NCI-H2196 treated with DMSO at 0.1 percent for 48 hours (cell line): Measurements from ENCODE around the gene HPCA.

Experiments
- DNase-seq: peaks from one replicate; lab custom pipeline; 2025; ENCODE audit not compliant: unreplicated experiment; lab: John Stamatoyannopoulos, UW

Gene HPCA

GRCh38 chr1:32886004-32886827, at the start of gene HPCA:
TSS of gene HPCA (plus strand) at chr1:32886491. CDS start at chr1:32888899, 2,408 bp downstream.
- no peak for DNase-seq

- no peak for DNase-seq
Measured at GRCh38 chr1:32848354-32849063, 37.8 kb upstream of the HPCA start.

DNA sequence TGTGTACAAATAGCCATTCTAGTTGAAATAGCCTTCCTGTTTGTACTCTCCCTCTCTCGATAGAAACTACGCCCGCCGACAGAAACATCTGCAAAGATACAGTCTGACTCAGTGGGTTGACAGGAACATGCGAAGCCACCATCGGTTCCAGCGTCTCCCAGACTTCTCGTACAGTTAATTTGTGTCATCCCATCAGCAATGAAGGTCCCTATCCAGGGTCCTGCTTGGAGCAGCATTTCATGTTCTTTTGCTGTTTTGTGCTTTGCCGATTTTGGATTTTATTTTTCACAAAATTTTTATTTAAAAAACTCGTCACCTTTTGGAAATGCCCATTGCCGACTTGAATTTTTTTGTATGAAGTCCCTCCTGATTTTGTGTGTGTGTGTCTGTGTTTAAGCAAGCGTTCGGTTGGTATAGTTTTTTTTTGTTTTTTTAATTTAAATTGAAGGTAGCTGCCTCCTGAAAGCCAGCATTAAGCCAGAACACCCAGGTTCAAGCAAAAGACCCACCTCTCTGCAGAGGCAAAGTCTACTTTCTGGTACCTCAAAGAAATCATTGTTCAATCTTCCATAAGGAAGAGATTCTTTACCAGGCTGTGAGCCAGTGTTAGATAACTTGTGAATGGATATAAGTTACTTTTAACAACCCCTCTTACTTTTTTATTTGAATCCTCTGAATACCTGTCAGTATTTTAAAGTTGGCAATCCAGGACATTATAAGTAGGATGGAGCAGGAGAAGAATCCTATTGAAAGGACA, 30.3 kb upstream of the HPCA start:
- no peak for DNase-seq

DNA sequence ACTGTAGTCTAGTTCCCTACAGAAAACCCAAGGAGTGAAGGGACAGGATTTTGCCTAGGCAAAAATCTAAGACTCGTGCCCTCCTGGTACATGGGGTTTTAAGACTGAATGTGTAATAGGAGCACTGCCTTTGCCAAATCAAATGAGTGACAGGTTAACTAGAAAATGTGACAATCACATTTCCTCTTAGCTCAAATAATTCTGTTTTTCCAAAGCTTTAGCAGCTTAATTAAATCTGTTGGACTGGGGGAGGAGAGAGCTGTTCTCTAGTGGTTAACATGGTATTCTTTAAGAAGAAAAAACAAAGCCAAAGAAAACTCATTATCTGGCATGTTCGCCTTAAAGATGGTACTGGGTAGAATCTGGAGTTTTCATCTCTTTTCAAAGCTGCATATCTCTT, 28.2 kb upstream of the HPCA start:
- no peak for DNase-seq

GRCh38 chr1:32858791-32859190, 27.5 kb upstream of the HPCA start:
- DNase-seq, result no peak

DNA sequence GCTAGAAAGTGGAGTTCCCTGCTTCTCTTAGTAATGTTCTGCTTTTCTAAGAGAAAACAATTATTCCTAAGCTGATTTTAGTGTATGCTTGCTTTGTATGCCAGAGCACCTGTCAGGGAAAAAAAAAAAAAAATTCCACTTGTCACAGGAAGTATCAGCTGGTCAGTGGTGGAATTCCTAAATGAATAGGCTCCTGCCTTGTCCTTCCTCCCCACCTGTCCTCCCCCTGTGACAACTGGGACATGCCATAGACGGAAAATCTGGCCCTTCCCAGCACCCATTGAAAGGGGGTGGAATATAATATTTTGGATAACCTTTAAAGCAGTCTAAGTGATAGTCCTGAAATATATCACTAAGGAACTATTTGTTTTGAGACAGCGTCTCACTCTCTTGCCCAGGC, 26.4 kb upstream of the HPCA start:
- DNase-seq, result no peak

- no peak for DNase-seq
Measured at GRCh38 chr1:32860566-32860965, 25.7 kb upstream of the HPCA start.

DNA sequence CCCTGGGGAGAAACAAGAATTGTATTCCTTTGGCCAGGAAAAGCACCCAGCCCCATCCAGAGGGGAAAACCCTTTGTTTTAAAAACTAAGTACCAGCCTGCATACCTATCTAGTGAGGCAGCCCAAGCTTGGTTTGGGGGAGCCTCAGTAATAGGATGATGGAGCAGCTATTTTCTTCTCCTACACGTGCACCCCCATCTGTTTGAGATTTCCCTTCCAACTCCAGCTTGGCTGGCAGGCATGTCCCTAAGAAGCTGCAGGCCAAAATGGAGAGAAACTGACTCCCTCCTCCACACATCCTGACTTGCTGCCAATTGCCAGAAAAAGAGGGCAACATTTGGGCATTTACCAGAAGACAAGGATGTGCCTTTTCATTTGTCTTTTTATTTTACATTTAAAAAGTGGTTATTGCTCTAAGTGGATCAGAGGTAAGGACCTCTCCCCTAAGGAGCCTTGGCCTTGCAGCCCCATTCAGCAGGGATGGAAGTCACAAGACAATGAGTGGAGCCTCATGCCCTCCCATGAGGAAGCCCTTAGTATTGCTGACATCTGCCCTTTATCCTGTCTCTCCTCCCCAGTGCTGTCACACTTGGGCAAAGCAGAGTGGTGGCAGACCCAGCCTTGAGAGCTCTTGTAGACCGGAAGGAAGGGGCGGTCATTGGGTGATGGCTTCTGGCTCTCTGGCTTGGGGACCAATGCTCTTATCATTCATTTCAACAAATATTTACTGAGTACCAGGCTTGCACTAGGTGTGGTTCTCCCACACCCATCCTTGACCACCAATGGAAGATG, 24.2 kb upstream of the HPCA start:
- DNase-seq, result no peak

GRCh38 chr1:32863218-32863880, 22.9 kb upstream of the HPCA start:
- DNase-seq, result no peak

DNA sequence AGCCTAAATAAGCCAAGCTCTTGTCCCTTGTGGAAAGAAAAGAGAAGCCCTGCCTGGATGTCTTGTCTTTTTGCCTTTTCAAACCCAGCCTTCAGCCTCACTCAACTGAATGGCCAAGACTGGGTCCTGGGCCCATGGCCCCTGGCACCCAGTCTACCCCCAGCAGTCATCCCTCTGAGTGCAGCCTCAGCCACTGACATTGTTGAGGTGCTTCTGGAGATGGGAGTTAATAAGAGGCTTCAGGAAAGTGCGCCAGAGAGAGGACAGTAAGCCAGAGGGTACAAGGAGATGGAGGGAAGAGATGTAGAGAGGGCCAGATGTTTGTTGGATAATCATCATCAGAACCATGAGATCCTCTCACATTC, 22.4 kb upstream of the HPCA start:
- no peak for DNase-seq

GRCh38 chr1:32864375-32865019, 21.8 kb upstream of the HPCA start:
- no peak for DNase-seq

DNA sequence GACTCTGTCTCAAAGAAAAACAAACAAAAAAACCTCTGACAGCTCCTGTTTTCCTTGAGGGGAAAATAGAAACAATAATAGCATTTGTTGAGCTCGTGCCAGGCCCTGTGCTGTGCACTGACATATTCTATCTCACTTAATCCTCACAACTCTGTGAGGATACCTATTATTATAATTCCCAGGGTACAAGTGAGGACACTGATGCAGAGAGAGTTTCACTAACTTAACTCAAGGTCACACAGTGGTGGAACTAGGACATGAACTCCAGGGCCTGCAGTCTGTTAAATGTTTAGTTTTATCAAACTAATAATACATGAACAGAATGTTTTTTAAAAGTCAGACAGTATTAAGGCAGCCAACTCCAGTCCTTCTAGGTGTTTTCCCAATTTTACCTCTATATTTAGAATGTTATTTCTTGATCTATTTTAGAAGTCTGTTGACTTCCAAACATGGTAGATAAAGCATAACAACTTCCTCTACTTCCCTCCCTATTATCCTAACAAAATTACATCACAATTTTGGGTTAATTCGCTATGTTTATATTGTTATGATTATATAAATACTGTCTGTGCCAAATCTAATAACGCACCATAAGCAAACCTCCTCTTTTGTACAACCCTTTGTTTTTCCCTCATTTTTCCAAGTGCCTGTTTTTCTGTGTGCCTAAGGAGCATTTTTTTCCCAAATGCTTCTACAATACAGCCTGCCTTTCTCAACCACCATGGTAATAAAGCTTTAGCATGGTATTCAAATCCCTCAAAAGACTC, 20.5 kb upstream of the HPCA start:
- no peak for DNase-seq

DNA sequence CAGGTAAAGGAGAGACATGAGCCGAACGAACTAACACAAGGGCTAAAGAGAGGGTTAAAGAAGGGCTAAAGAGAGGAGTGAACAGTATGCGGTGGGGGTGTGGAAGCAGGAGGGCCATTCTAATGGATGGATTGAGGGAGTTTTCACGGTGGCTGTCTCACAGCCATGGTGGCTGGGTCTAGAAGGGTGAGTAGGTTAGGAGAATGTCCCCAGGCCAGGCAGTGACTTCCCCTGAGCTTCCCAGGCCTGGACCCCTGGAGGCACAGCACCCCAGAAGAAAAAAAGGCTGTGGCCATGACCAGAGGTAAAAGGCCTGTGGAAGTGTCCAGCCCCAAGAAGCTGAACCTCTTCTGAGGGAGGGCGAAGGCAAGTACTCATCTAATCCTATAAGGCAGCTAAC, 19.1 kb upstream of the HPCA start:
- no peak for DNase-seq

DNA sequence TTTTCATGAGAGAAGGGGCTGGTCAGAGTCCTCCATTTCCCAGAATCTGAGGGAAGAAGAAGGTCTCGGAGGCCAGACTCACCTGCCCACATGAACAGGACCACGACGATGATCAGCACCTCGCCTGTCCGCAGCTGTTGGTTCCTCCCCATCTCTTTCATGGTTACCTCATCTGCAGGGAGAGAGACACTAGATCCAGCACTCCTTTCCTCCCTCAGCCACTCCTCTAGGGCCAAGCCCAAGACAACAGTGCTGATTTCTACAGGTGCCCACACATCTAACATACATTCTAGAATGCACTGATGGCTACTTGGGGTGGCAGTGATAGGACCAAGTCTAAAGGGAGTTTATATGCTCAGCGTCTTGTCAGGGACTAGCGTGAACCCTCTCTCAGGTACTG, 18.6 kb upstream of the HPCA start:
- DNase-seq, result no peak

DNA sequence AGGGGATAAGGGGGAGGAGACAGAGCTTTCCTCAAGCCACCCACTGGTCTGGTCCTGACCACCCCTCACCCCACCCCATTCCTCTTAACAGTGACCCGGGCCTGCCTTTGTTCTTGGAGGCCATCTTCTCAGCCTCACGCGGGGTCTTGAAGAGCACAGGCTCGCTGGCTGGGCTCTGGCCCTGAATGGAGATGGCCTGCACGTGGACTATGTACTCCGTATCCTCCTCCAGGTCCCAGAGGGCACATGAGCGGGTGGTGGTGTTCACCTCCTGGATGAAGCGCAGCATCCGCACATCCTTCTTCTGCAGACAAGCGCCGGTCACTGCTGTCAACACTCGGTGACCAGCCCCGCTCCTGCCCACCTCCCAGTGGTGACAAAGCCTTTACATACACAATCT, 18.2 kb upstream of the HPCA start:
- no peak for DNase-seq

DNA sequence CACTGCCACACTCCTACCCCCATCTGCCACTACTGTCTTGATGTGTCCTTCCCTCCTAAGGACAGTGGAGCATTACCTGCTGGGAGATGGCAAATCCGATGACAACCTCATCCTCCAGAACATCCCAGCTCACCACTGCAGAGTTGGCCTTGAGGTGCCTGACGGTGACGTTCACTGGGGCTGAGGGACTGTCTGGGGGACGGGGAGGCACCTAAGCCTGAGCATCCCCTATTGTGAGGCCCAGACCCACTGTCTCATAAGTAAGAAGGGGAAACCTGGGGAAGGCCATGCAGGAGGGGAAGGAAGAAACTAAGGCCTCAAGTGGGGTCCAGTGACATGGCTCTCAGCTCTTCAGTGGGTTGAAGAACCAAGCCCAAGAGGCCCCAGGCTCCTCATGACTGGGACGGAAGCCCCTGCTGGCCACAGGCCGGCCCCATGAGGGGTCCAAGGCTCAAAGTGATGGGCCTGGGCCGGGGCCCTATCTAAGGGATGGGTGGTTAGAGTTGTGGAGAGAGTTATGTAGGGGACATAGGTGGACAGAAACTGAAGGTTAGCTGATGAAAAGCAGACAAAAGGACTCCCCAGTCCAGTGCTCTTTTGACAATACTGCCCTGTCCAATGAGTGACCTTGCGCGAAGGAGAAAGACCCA, 17.4 kb upstream of the HPCA start:
- DNase-seq, result no peak

DNA sequence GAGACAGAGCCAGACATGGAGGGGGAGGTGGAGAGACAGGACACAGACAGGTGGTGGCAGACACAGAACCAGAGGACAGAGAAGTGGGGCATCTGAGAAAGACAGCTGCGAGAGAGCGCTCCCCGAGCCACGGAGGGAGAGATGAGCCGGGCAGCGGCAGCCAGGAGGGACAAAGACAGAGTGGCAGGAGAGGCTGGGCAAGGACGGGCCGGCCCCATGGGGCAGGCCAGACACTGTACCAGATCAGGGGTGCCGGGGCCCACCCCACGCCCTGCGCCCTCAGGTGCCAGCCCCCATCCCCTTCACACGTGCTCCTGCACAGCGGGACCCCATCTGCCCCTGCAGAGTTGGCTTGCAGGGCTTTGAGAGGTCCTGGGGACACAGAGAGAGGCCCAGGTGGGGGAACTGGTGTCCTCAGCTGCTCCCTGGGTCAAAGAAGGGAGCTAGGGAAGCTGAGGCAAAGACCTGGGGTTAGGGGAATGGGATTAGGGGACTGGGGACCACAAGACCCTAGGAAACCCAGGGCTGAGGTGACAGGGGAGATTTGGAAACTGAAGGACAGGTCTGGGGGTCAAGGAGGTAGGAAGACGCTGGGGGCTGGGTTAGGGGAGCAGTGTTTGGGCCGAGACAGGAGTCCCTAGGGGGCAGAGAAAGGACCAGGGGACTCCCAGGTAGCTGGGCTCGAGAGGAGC, 16.2 kb upstream of the HPCA start:
- no peak for DNase-seq
